DND-41 (cell line): Measurements from ENCODE around the gene CTNNA3.

Source experiments
- ATAC-seq: fragments of 200-7000 bp; cut with Tn5 transposase; 3 replicates; pipeline ENCODE4 v1.9.1; 2021; ENCODE audit warnings: low read depth; ENCODE audit not compliant: insufficient read depth
- DNase-seq: peaks from one replicate; pipeline ENCODE4 v3.0.0-alpha.2; 2020
- H2AFZ ChIP-seq: 2 replicates; pipeline ENCODE4 v1.6.0; 2012; ENCODE audit warnings: low read depth, low read length
- H3K27ac ChIP-seq: 2 replicates; pipeline ENCODE4 v1.5.1; 2012; ENCODE audit warnings: low read length, inconsistent platforms
- H3K27me3 ChIP-seq: fragments of 200-600 bp; sonication (generic); 2 replicates; pipeline ENCODE4 v1.6.0; 2012; ENCODE audit warnings: low read length, mild to moderate bottlenecking, inconsistent platforms; ENCODE audit not compliant: insufficient read depth, poor library complexity
- H3K36me3 ChIP-seq: 2 replicates; pipeline ENCODE4 v1.5.1; 2012; ENCODE audit warnings: low read length, inconsistent platforms; ENCODE audit not compliant: insufficient read depth
- H3K4me1 ChIP-seq: 2 replicates; pipeline ENCODE4 v1.5.1; 2012; ENCODE audit warnings: mild to moderate bottlenecking, low read length; ENCODE audit not compliant: insufficient read depth
- H3K4me2 ChIP-seq: 2 replicates; pipeline ENCODE4 v1.6.0; 2012; ENCODE audit warnings: mild to moderate bottlenecking, moderate library complexity, low read length, inconsistent platforms; ENCODE audit not compliant: insufficient read depth
- H3K4me3 ChIP-seq, 2 experiments: fragments of 200-600 bp in 1 of 2; shearing (Covaris generic) in 1 of 2; 2 replicates each; pipeline ENCODE4 v1.5.1; 2012 to 2016; ENCODE audit warnings: inconsistent platforms in 2 of 2, low read length in 2 of 2, mild to moderate bottlenecking in 2 of 2, low read depth in 1 of 2, moderate library complexity in 1 of 2
- H3K79me2 ChIP-seq: 2 replicates; pipeline ENCODE4 v1.6.0; 2012; ENCODE audit warnings: low read length, inconsistent platforms; ENCODE audit not compliant: insufficient read depth
- H3K9ac ChIP-seq: 2 replicates; pipeline ENCODE4 v1.6.0; 2012; ENCODE audit warnings: low read depth, mild to moderate bottlenecking, inconsistent platforms, low read length, moderate library complexity
- H3K9me3 ChIP-seq: 2 replicates; pipeline ENCODE4 v1.5.1; 2012; ENCODE audit warnings: low read length, moderate library complexity, mild to moderate bottlenecking, inconsistent platforms; ENCODE audit not compliant: insufficient read depth, severe bottlenecking
- H4K20me1 ChIP-seq: 2 replicates; pipeline ENCODE4 v1.6.0; 2012; ENCODE audit warnings: low read length; ENCODE audit not compliant: insufficient read depth
- EZH2 ChIP-seq: IDR thresholded peaks from 3 replicates; pipeline ENCODE4 v1.6.1; 2012; ENCODE audit warnings: borderline replicate concordance, low read depth, mild to moderate bottlenecking, moderate library complexity, low read length, inconsistent platforms; ENCODE audit not compliant: severe bottlenecking
- TF ChIP-seq, protein P1 (sequence below): IDR thresholded peaks from 2 replicates; pipeline ENCODE4 v1.5.1; 2012; ENCODE audit warnings: borderline replicate concordance, low read length, moderate library complexity, mild to moderate bottlenecking; ENCODE audit not compliant: poor library complexity, severe bottlenecking; ENCODE audit errors: extremely low read depth

Gene CTNNA3

DNA sequence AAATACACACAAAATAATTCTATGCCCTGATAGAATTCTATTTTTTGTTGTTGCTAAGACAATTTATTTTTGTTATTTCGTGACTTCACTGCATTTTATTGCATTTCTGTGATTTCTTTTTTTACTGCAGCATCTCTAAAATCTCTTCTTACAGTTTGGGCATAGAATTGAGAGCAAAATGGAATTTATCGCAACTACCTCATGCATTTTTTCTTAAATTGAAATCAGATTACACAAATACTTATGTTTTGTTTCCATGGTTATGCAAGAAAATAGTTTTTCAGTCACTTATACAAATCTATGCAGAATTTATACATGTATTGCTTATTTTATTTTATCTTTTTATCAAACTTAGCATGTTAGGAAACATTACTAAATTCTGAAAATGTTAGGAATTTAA is 1552.0 kb downstream of the CTNNA3 start:
- ATAC-seq (no peak), DNase-seq (no peak)
- no peaks in the 10 kb centered on the region for H3K79me2 ChIP-seq
- H3K36me3 ChIP-seq = no peaks in the 10 kb centered on the region
- no peaks in the 10 kb centered on the region for H3K27me3 ChIP-seq
- H3K9me3 ChIP-seq = no peaks in the 10 kb centered on the region
- TF ChIP-seq, protein P1, sequence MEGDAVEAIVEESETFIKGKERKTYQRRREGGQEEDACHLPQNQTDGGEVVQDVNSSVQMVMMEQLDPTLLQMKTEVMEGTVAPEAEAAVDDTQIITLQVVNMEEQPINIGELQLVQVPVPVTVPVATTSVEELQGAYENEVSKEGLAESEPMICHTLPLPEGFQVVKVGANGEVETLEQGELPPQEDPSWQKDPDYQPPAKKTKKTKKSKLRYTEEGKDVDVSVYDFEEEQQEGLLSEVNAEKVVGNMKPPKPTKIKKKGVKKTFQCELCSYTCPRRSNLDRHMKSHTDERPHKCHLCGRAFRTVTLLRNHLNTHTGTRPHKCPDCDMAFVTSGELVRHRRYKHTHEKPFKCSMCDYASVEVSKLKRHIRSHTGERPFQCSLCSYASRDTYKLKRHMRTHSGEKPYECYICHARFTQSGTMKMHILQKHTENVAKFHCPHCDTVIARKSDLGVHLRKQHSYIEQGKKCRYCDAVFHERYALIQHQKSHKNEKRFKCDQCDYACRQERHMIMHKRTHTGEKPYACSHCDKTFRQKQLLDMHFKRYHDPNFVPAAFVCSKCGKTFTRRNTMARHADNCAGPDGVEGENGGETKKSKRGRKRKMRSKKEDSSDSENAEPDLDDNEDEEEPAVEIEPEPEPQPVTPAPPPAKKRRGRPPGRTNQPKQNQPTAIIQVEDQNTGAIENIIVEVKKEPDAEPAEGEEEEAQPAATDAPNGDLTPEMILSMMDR = no peak
- no peak for TF ChIP-seq EZH2
- no peak overlapping the region for H3K4me3 ChIP-seq
- no peaks in the 10 kb centered on the region for H4K20me1 ChIP-seq
- H2AFZ ChIP-seq = no peak overlapping the region
- H3K9ac ChIP-seq = no peak overlapping the region
- H3K4me2 ChIP-seq = no peak overlapping the region
- no peak overlapping the region for H3K27ac ChIP-seq
- H3K4me1 ChIP-seq = no peaks in the 10 kb centered on the region

DNA sequence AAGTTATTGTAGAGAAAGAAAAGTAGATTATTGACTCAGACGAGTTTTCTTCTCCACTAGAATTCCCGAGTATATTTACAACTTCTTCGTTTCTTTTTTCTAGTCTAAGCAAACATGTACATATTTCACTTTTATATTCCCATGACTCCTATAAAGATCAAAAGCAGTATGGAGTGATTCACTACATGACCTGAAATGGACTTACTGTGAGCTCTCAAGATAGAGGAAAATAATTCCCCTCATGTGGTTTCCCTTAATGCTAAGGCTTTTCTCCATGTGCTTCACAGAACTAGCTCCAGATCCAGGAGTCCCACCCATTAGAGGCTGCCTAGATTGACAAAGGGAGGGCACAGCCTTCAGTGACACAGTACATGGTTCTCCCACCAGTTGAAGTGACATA is 1593.2 kb downstream of the CTNNA3 start:
- no peak for TF ChIP-seq EZH2
- no peaks in the 10 kb centered on the region for H4K20me1 ChIP-seq
- no peaks in the 10 kb centered on the region for H3K4me1 ChIP-seq
- H3K79me2 ChIP-seq = no peaks in the 10 kb centered on the region
- DNase-seq (no peak), ATAC-seq (no peak)
- no peak overlapping the region for H3K27ac ChIP-seq
- no peaks in the 10 kb centered on the region for H3K36me3 ChIP-seq
- no peaks in the 10 kb centered on the region for H3K9me3 ChIP-seq
- H3K27me3 ChIP-seq = no peaks in the 10 kb centered on the region
- no peak overlapping the region for H3K9ac ChIP-seq
- no peak overlapping the region for H2AFZ ChIP-seq
- no peak overlapping the region for H3K4me3 ChIP-seq
- H3K4me2 ChIP-seq = no peak overlapping the region

DNA sequence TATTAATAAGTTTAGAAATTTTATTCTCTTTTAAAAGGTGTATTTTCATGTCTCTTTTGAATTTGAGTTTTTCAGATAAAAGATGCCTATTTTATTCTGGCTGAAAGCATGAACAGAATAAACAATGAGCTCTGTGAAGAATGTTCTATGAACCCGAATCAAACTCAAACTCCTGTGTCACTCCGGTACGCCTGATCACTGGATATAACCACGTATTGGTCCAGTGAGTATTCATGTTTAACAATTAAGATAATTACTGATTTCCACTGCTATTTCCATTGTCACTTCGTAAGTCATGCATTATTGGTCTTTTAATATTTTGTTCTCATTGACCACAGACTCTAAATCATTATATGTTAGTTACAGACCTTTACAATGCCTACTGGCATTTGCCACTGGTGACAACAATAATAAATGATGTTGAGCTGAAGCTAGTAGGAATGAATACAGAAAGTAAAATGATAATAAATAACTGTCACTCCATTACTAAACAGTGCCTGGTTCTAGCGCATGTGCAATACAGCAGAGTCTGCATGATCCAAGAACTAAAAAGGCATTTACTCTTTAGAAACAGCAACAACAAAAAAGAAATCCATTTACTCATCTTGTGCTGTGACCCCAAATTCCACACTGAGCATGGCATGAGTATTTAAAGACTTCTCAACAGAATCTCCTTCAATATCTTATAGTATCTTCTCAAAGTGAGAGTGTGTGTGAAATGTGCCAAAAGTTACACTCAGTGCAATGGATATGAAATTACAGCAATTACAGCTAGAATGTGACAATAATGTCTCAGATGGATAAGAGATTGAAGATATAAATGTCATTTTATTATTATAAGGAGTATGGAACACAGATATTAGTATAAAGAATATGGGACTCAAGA is 1597.2 kb downstream of the CTNNA3 start:
- Histone ChIP-seq H4K20me1 (no peaks in the 10 kb centered on the region), H3K27ac (no peak overlapping the region)
- DNase-seq = no peak

DNA sequence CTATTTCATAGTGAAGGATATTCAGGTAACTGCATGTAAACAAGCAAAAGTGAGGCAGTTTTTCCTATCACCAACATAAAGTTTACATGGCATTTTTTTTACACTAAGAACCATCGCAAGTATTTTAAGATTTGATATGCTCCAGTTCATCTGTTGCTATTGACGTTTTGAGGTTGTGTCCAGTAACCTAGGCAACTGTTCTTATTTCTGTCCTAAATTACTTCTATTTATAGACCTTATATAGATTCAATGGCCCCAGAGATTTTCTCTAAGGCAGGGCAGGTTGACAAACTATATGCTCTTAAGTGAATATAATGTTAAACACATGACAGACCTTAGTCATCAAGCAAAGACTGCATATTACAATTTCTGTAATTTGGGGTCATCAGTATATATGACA is 1600.4 kb downstream of the CTNNA3 start:
- Histone ChIP-seq H3K9me3 (no peaks in the 10 kb centered on the region), H2AFZ (no peak overlapping the region), H3K4me2 (no peak overlapping the region), H3K9ac (no peak overlapping the region), H3K4me3 (no peak overlapping the region), H3K27ac (no peak overlapping the region), H4K20me1 (no peaks in the 10 kb centered on the region), H3K4me1 (no peaks in the 10 kb centered on the region), H3K27me3 (no peaks in the 10 kb centered on the region), H3K79me2 (no peaks in the 10 kb centered on the region), H3K36me3 (no peaks in the 10 kb centered on the region)
- DNase-seq (no peak), ATAC-seq (no peak)
- TF ChIP-seq, protein P1 = no peak
- no peak for TF ChIP-seq EZH2

More for the DNA sequence above, 1597.2 kb downstream of the CTNNA3 start:
- no peak overlapping the region for H3K4me2 ChIP-seq
- no peak for ATAC-seq
- no peaks in the 10 kb centered on the region for H3K27me3 ChIP-seq
- no peaks in the 10 kb centered on the region for H3K79me2 ChIP-seq
- no peak overlapping the region for H2AFZ ChIP-seq
- no peaks in the 10 kb centered on the region for H3K9me3 ChIP-seq
- no peaks in the 10 kb centered on the region for H3K4me1 ChIP-seq
- TF ChIP-seq EZH2 = no peak
- TF ChIP-seq, protein P1 = no peak
- H3K4me3 ChIP-seq = no peak overlapping the region
- no peak overlapping the region for H3K9ac ChIP-seq
- H3K36me3 ChIP-seq = no peaks in the 10 kb centered on the region
